Hepatocyte (in vitro differentiated cells): Measurements from ENCODE around the gene CYFIP1.

Source experiments
- CTCF ChIP-seq: fragments of 200-600 bp; sonication (generic); IDR thresholded peaks from 2 replicates; pipeline ENCODE4 v1.5.1; 2016; ENCODE audit warnings: antibody characterized with exemption, mild to moderate bottlenecking; ENCODE audit not compliant: poor library complexity
- EZH2 ChIP-seq: fragments of 200-600 bp; sonication (generic); IDR thresholded peaks from 2 replicates; pipeline ENCODE4 v1.6.1; 2016; ENCODE audit warnings: antibody characterized with exemption, mild to moderate bottlenecking, borderline replicate concordance

DNA sequence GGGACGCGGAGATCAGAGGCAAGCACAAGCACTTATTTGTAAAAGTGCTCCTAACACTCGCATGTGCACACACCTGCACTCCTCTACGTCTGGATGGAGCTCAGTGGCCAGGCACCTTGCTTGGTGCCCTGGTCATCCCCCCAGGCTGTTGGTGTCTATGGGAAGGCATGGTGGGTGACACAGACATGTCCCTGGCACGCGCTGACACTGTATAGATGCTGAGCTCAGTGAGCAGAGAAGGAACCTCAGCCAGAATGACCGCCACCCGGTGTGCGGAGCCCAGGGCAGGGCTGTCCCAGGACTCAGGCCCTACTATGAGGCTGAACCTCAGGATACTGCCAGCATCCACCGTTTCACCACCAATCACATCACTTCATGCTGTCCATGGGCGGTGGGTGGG is 77.2 kb downstream of the CYFIP1 start:
- TF ChIP-seq CTCF (no peak), EZH2 (no peak)
